ENCODE data around the gene VPS33B. TPM values are rescaled to one million over a fixed set of nuclear protein-coding genes. Genes with fewer than 3 reads are reported as not detected.

Gene VPS33B
- polyA plus RNA-seq, 1 experiment: 12.3 TPM

GRCh38 chr15:90970274-90970673 lies 52.1 kb downstream of the VPS33B start:
- no peak overlapping the region for H3K4me3 ChIP-seq (ENCODE audit: low read depth, low read length)
- no peak for DNase-seq (ENCODE audit: low read depth, low spot score)
- no peak overlapping the region for H3K27ac ChIP-seq (ENCODE audit: low read depth, low read length)
- TF ChIP-seq CTCF (IDR thresholded peaks at IDR 0.05; ENCODE audit: low read depth, low read length): no peak
- CTCF ChIA-PET: interaction anchor here (1.0 to 3.4 kb wide), 2 partner anchors 13 to 36 kb away, joined by 3 to 27 read pairs; no protein-coding TSS in a partner anchor
- H3K9me3 ChIP-seq (ENCODE audit: control insufficient read depth, insufficient read depth, low read length): no peaks in the 10 kb centered on the region
- no peaks in the 10 kb centered on the region for H3K27me3 ChIP-seq (ENCODE audit: control insufficient read depth, insufficient read depth, low read length)
- POLR2A ChIA-PET: no interaction called here

GRCh38 chr15:90968434-90968833 lies 54.0 kb downstream of the VPS33B start:
- H3K27ac ChIP-seq (ENCODE audit: low read depth, low read length): no peak overlapping the region
- H3K27me3 ChIP-seq (ENCODE audit: control insufficient read depth, insufficient read depth, low read length): no peaks in the 10 kb centered on the region
- no peak overlapping the region for H3K4me3 ChIP-seq (ENCODE audit: low read depth, low read length)
- no peaks in the 10 kb centered on the region for H3K9me3 ChIP-seq (ENCODE audit: control insufficient read depth, insufficient read depth, low read length)
- no peak for TF ChIP-seq CTCF (IDR thresholded peaks at IDR 0.05; ENCODE audit: low read depth, low read length)
- POLR2A ChIA-PET: no interaction called here
- DNase-seq (ENCODE audit: low read depth, low spot score): no peak
- CTCF ChIA-PET: interaction anchor here (1.4 kb wide), 2 partner anchors 12 to 88 kb away, joined by 3 to 4 read pairs; no protein-coding TSS in a partner anchor

GRCh38 chr15:90967206-90967605 lies 55.2 kb downstream of the VPS33B start:
- Histone ChIP-seq H3K27me3 (ENCODE audit: control insufficient read depth, insufficient read depth, low read length) (no peaks in the 10 kb centered on the region), H3K4me3 (ENCODE audit: low read depth, low read length) (no peak overlapping the region), H3K27ac (ENCODE audit: low read depth, low read length) (no peak overlapping the region), H3K9me3 (ENCODE audit: control insufficient read depth, insufficient read depth, low read length) (no peaks in the 10 kb centered on the region)
- no peak for DNase-seq (ENCODE audit: low read depth, low spot score)
- no peak for TF ChIP-seq CTCF (IDR thresholded peaks at IDR 0.05; ENCODE audit: low read depth, low read length)
- ChIA-PET CTCF (interaction anchor here (1.4 to 1.9 kb wide), 2 partner anchors 11 to 89 kb away, joined by 3 to 23 read pairs; no protein-coding TSS in a partner anchor), POLR2A (no interaction called here)

- CTCF ChIA-PET: interaction anchor here (0.7 to 1.9 kb wide), 2 partner anchors 10 to 83 kb away, joined by 3 to 23 read pairs; no protein-coding TSS in a partner anchor
- TF ChIP-seq CTCF (IDR thresholded peaks at IDR 0.05; ENCODE audit: low read depth, low read length): no peak
- POLR2A ChIA-PET: interaction anchor here (0.5 to 0.8 kb wide), 2 partner anchors 13 to 110 kb away, joined by 3 to 5 read pairs; no protein-coding TSS in a partner anchor
- no peaks in the 10 kb centered on the region for H3K27me3 ChIP-seq (ENCODE audit: control insufficient read depth, insufficient read depth, low read length)
- H3K27ac ChIP-seq (ENCODE audit: low read depth, low read length): no peak overlapping the region
- H3K9me3 ChIP-seq (ENCODE audit: control insufficient read depth, insufficient read depth, low read length): no peaks in the 10 kb centered on the region
- H3K4me3 ChIP-seq (ENCODE audit: low read depth, low read length): no peak overlapping the region
- DNase-seq (ENCODE audit: low read depth, low spot score): no peak
Observed at GRCh38 chr15:90966262-90966661, 56.1 kb downstream of the VPS33B start.

- Histone ChIP-seq H3K27ac (ENCODE audit: low read depth, low read length) (no peak overlapping the region), H3K27me3 (ENCODE audit: control insufficient read depth, insufficient read depth, low read length) (no peaks in the 10 kb centered on the region), H3K4me3 (ENCODE audit: low read depth, low read length) (no peak overlapping the region), H3K9me3 (ENCODE audit: control insufficient read depth, insufficient read depth, low read length) (no peaks in the 10 kb centered on the region)
- CTCF ChIA-PET: interaction anchor here (0.8 to 8.7 kb wide), 2 partner anchors 27 to 87 kb away, joined by 3 to 157 read pairs; partner anchors contain the start of gene UNC45A
- no peak for TF ChIP-seq CTCF (IDR thresholded peaks at IDR 0.05; ENCODE audit: low read depth, low read length)
- POLR2A ChIA-PET: no interaction called here
- DNase-seq (ENCODE audit: low read depth, low spot score): no peak
Observed at GRCh38 chr15:90962021-90962420, 60.4 kb downstream of the VPS33B start.
